GM18868 (cell line): Measurements from ENCODE around the gene GCM1.
A peak's percentile ranks its signal among the peaks of the same experiment; 100 is the strongest.
"Not testable (repeated sequence)": the region's sequence is repeated elsewhere in the genome, so short reads cannot be mapped to it uniquely, and the experiment has no call there.

Experiments
- ATAC-seq: cut with Tn5 transposase; IDR thresholded peaks from one replicate; pipeline ENCODE4 v1.9.1; 2021; ENCODE audit warnings: mild to moderate bottlenecking, moderate library complexity; ENCODE audit not compliant: unreplicated experiment

The GCM1 gene, protein sequence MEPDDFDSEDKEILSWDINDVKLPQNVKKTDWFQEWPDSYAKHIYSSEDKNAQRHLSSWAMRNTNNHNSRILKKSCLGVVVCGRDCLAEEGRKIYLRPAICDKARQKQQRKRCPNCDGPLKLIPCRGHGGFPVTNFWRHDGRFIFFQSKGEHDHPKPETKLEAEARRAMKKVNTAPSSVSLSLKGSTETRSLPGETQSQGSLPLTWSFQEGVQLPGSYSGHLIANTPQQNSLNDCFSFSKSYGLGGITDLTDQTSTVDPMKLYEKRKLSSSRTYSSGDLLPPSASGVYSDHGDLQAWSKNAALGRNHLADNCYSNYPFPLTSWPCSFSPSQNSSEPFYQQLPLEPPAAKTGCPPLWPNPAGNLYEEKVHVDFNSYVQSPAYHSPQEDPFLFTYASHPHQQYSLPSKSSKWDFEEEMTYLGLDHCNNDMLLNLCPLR

DNA sequence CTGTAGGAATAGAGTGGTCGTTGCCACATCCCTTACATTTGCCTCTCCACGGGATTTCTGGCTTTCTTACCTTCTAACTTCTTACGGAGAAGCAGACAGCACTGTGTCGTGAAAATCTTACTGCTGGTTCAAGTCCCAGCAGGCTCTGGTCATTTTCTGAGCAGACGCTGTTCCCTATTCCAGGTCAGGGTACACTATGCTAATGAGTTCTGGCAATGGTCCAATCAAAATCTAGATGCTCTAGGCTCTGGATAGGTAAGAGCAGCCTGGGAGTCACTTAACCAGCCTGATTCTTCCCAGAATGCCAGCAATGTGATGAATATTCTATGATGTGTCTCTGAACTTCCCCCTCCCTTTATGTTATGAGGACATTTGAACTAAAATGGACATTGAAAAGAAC, at the start of gene GCM1:
Gene GCM1, minus strand, starts transcription at position 158 of the 400 bp plus-strand sequence. CDS start 3,209 bp downstream, outside the sequence.
- no peak for ATAC-seq

- no peak for ATAC-seq
Measured at GRCh38 chr6:53197553-53197952, 48.9 kb upstream of the GCM1 start.

GRCh38 chr6:53195048-53195447, 46.4 kb upstream of the GCM1 start:
- no peak for ATAC-seq

- no peak for ATAC-seq
Measured at GRCh38 chr6:53192682-53193188, 44.1 kb upstream of the GCM1 start.

DNA sequence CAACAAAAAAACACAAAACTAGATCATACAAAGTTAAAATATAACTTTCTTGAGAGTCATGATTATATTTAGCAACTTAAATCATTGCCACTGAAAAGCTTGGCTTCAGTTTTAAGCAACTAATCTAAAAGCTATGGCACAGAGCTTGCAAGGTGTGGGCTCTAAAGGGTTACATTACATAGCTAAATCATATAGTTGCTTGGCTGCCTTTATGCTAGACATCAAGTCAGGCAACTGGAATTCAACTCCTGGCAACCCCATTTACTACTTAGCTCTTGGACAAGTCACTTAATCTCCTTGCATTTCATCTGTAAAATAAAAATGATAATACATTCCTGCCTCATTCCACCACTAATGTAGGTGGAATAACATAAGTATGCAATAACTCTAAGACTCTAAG, 40.9 kb upstream of the GCM1 start:
- no peak for ATAC-seq

DNA sequence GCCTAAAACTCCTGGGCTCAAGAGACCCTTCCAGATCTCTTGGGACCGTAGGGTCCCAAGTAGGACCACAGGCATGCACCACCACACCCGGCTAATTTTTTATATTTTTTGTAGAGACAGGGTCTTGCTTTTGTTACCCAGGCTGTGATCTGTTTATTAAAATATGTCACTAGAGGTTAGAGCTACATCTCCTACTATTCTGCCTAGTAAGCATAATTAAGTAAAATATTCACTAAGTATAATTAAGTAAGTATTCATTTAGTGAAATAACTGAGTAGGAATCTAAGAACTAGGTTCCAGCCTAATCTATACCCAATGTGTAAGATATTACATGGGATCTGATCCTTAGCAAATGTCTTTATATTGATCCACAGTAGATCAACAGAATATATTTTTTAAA, 40.2 kb upstream of the GCM1 start:
- no peak for ATAC-seq

DNA sequence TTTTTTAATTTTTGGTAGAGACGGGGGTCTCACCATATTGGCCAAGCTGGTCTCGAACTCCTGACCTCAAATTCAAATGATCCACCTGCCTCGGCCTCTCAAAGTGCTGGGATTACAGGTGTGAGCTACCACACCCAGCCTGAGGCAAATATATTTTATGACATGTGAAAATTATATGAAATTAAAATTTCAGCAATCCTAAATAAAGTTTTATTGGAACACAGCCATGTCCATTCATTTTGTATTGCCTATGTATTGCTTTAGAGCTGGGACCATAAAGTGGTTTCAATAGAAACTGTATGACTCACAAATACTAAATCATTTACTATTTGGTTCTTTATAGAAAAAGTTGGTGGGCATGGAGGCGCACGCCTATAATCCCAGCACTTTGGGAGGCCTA, 32.0 kb upstream of the GCM1 start:
- no peak for ATAC-seq

DNA sequence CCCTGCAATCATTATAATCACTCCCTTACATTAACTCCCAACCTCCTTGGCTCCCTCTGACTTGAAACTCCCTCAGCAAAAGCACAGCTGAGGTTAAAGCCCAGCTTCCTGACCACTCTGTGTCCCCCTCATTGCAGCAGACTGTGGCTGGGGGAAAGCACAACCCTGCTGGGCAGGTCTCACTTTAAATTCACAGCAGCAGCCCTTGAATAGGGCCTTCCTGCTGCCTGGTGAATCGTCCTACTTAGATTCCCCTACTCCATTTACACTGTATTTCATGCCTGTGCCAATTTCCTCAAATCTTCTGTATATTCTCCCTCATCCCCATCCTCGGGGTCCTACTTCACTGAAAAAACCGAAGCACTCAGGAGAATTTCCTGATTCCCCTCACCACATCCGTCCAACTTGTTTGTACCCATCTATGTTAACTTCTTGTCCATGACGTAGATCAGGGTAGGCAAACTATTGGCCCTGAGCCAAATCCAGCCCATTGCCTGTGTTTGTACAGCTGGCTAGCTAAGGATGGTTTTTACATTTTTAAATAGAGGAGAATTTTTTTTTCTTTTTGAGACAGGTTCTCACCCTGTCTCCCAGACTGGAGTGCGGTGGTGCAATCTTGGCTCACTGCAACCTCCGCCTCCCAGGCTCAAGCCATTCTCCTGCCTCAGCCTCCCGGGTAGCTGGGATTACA, 31.5 kb upstream of the GCM1 start:
- ATAC-seq, result no peak

GRCh38 chr6:53178837-53179432, 30.3 kb upstream of the GCM1 start:
- ATAC-seq, result no peak

GRCh38 chr6:53175027-53175426, 26.4 kb upstream of the GCM1 start:
- no peak for ATAC-seq

DNA sequence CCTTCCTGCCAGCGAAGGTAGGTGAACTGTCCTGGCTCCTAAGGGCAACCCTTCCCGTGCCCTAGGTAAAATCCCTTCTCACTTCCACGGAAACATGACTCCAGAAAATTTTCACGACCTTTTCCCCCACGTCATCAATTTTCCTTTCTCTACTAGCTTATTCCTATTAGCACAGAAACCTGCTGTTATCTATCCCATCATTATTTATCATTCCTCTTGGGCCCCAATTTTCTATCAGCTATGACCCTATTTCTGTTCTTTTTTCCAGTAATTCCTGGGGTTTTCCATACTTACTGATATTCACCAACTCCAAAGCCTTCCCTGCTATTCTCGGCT, 23.8 kb upstream of the GCM1 start:
- no peak for ATAC-seq

GRCh38 chr6:53171605-53172467, 23.2 kb upstream of the GCM1 start:
- peak; percentile 86 for ATAC-seq

DNA sequence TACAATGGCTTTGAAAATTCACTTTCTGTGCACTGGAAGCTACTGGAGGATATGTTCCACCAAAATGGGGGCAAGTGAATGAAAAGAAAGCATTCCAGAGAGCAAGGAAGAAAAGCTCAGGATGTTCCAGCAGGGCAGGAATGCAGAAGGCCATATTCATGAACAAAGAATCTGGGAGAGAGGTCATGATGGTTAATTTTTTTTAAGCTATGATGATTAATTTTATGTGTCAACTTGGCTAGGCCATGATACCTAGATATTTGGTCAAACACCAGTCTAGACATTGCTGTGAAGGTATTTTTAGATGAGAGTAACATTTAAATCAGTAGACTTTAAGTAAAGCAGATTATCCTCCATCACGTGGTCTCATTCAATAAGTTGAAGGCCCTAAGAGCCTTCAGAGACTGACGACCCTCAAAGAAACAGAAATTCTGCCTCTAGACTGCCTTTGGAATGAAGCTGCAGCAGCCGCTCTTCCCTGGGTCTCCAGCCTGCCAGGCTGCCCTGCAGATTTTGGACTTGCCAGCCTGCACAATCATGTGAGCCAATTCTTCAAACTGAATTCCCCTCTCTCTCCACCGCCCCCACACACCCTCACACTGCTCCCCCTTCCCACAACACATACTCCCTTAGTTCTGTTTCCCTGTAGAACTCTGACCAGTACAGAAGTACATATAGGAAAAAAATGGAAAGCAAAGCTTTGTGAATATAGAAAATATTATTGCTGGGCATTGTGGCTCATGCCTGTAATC, 20.1 kb upstream of the GCM1 start:
- no peak for ATAC-seq

DNA sequence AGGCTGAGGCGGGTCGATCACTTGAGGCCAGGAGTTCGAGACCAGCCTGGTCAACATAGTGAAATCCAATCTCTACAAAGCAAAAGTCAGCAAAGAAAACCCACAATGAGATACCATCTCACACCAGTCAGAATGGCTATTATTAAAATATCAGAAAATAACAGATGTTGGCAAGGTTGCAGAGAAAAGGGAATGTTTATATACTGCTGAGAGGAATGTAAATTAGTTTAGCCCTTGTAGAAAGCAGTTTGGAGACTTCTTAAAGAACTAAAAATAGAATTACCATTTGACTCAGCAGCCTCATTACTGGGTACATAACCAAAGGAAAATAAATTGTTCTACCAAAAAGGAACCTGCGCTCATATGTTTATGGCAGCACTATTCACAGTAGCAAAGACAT, 16.7 kb upstream of the GCM1 start:
- no peak for ATAC-seq

GRCh38 chr6:53162606-53163005, 14.0 kb upstream of the GCM1 start:
- ATAC-seq, result no peak

GRCh38 chr6:53161481-53162009, 12.9 kb upstream of the GCM1 start:
- no peak for ATAC-seq

GRCh38 chr6:53159558-53159957, 10.9 kb upstream of the GCM1 start:
- no peak for ATAC-seq

GRCh38 chr6:53158076-53158475, 9.4 kb upstream of the GCM1 start:
- not testable (repeated sequence) for ATAC-seq

- ATAC-seq, result not testable (repeated sequence)
Measured at GRCh38 chr6:53155279-53155678, 6.6 kb upstream of the GCM1 start.

DNA sequence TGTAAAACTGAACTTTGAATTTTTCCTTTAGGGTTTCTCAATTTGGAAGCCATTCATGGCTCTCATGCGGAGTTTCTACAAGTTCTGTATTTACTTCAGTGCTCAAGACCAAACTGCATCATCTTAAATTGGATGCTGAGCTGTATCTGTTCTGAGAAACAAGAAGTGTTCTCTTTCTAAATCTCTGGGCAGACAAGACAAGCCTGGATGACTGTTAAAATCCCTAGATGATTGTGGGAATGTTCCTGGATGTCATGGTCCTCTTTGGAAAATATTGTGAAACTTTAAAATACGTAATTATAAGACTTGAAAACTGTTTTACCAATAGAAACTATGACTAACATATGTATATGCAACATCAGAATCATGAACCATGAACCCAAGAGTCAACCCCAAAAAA, 6.2 kb upstream of the GCM1 start:
- no peak for ATAC-seq
